PC-9 (cell line): ENCODE measurements around the gene SPRED3. TPM values are rescaled to one million over a fixed set of nuclear protein-coding genes. Genes with fewer than 3 reads are reported as not detected.

ENCODE experiments used
- BruUV-seq: library from RNA; stranded (reverse); fragments of 400-500 nt; replicated peaks from 2 replicates; lab custom pipeline; 2021; lab: Mats Ljungman, UMichigan
- CTCF ChIA-PET: fragments of 300-600 bp; sonication (Branson Sonifier 250); formaldehyde crosslinking; loops from one replicate; lab custom pipeline; 2022; ENCODE audit warnings: antibody characterized with exemption; lab: Charles Lee
- POLR2A ChIA-PET: fragments of 300-600 bp; sonication (Branson Sonifier 250); formaldehyde crosslinking; loops from one replicate; lab custom pipeline; 2022; ENCODE audit warnings: antibody characterized with exemption; ENCODE audit not compliant: unreplicated experiment; lab: Charles Lee
- DNase-seq, 2 experiments: peaks; one replicate each; pipeline versions ENCODE4 v3.0.0 to v3.0.0-alpha.2; 2015 to 2022; ENCODE audit warnings: mixed read lengths in 1 of 2
- H2AFZ ChIP-seq: fragments of 200-600 bp; sonication (generic); 2 replicates; pipeline ENCODE4 v1.8.1; 2017; ENCODE audit warnings: antibody characterized with exemption
- H3F3A ChIP-seq: fragments of 200-600 bp; sonication (generic); 2 replicates; pipeline ENCODE4 v1.8.1; 2017; ENCODE audit warnings: antibody characterized with exemption, mild to moderate bottlenecking, low read depth; ENCODE audit not compliant: insufficient read depth
- H3K27ac ChIP-seq: fragments of 200-600 bp; sonication (generic); 2 replicates; pipeline ENCODE4 v1.6.1; 2016; ENCODE audit warnings: mixed run types
- H3K27me3 ChIP-seq: fragments of 200-600 bp; sonication (generic); 2 replicates; pipeline ENCODE4 v1.6.1; 2016; ENCODE audit warnings: low read depth, mixed run types; ENCODE audit not compliant: insufficient read depth
- H3K36me3 ChIP-seq: fragments of 200-600 bp; sonication (generic); 2 replicates; pipeline ENCODE4 v1.6.1; 2016; ENCODE audit warnings: low read depth, mixed run types
- H3K4me1 ChIP-seq: fragments of 200-600 bp; sonication (generic); replicated peaks from 2 replicates; pipeline ENCODE4 v1.6.1; 2016; ENCODE audit warnings: mixed run types; ENCODE audit not compliant: insufficient read depth
- H3K4me2 ChIP-seq: fragments of 200-600 bp; sonication (generic); 2 replicates; pipeline ENCODE4 v1.6.1; 2017; ENCODE audit warnings: mixed run types
- H3K4me3 ChIP-seq: fragments of 200-600 bp; sonication (generic); 2 replicates; pipeline ENCODE4 v1.6.1; 2016; ENCODE audit warnings: mixed run types
- H3K79me2 ChIP-seq: fragments of 200-600 bp; sonication (generic); 2 replicates; pipeline ENCODE4 v1.6.1; 2017; ENCODE audit warnings: low read depth, mixed run types
- H3K9me2 ChIP-seq: fragments of 200-600 bp; sonication (generic); 2 replicates; pipeline ENCODE4 v1.8.1; 2017; ENCODE audit warnings: mild to moderate bottlenecking; ENCODE audit not compliant: insufficient read depth
- H3K9me3 ChIP-seq: fragments of 200-600 bp; sonication (generic); 2 replicates; pipeline ENCODE4 v1.8.1; 2016; ENCODE audit warnings: low read depth; ENCODE audit not compliant: insufficient read depth
- H4K20me1 ChIP-seq: fragments of 200-600 bp; sonication (generic); 2 replicates; pipeline ENCODE4 v1.8.1; 2017; ENCODE audit not compliant: insufficient read depth
- EZH2 ChIP-seq: fragments of 200-600 bp; sonication (generic); IDR thresholded peaks from 2 replicates; pipeline ENCODE4 v1.8.0; 2017; ENCODE audit warnings: antibody characterized with exemption, low read depth
- intact Hi-C: fragments of 100-400 bp; cut with micrococcal nuclease; formaldehyde crosslinking; loops from one replicate; pipeline ENCODE4 v1.10.0; 2022; ENCODE audit not compliant: unreplicated experiment
- total RNA-seq: library from RNA; stranded (reverse); gene quantifications from 2 replicates; pipeline ENCODE4 v1.2.3, GENCODE V29; 2021
- TF ChIP-seq, protein P1 (sequence below): fragments of 200-600 bp; sonication (generic); conservative IDR thresholded peaks from 2 replicates; pipeline ENCODE4 v1.6.1; 2017; ENCODE audit warnings: mixed run types, antibody characterized with exemption, mild to moderate bottlenecking, moderate library complexity

Gene SPRED3
- total RNA-seq, 1 experiment from 2014 or later, result 5.4 TPM

DNA sequence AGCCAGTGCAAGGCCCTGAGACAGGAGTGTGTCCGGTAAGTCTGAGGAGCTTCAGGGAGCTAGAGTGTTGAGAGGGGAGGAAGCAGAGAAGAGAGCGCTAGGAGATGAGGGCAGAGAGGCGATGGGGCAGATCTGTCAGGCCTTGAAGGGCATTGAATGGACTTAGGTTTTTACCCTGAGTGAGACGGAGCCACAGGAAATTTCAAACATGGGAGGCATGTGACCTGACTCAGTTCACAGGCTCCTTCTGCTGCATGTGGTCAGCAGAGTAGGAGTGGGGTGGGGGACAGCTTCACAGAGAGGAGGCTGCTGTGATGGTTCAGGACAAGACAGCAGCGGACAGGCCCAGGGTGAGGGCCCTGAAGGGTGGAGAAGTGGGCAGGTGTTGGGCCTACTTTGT is 11.9 kb downstream of the SPRED3 start:
- Histone ChIP-seq H4K20me1 (no peaks in the 10 kb centered on the region), H3F3A (no peaks in the 10 kb centered on the region), H3K36me3 (no peaks in the 10 kb centered on the region), H3K27me3 (no peaks in the 10 kb centered on the region), H3K9me3 (no peaks in the 10 kb centered on the region), H3K4me3 (no peak overlapping the region), H3K9me2 (no peaks in the 10 kb centered on the region), H2AFZ (no peak overlapping the region), H3K27ac (no peak overlapping the region), H3K4me2 (no peak overlapping the region), H3K79me2 (0 out of 2 replicates have a peak, but pooled peaks cover 4% of the 10 kb centered on the region), H3K4me1 (peaks cover 8% of the 10 kb centered on the region; the same call in 1 of the 2 replicates)
- BruUV-seq, result no TSS peak
- DNase-seq, result no peak
- TF ChIP-seq, protein P1, sequence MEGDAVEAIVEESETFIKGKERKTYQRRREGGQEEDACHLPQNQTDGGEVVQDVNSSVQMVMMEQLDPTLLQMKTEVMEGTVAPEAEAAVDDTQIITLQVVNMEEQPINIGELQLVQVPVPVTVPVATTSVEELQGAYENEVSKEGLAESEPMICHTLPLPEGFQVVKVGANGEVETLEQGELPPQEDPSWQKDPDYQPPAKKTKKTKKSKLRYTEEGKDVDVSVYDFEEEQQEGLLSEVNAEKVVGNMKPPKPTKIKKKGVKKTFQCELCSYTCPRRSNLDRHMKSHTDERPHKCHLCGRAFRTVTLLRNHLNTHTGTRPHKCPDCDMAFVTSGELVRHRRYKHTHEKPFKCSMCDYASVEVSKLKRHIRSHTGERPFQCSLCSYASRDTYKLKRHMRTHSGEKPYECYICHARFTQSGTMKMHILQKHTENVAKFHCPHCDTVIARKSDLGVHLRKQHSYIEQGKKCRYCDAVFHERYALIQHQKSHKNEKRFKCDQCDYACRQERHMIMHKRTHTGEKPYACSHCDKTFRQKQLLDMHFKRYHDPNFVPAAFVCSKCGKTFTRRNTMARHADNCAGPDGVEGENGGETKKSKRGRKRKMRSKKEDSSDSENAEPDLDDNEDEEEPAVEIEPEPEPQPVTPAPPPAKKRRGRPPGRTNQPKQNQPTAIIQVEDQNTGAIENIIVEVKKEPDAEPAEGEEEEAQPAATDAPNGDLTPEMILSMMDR, result no peak
- no peak for TF ChIP-seq EZH2
- ChIA-PET POLR2A (no interaction called here), CTCF (no interaction called here)
- intact Hi-C loops, result loop anchor here (5.0 to 10.0 kb wide), 2 partner anchors 168 to 434 kb away; partner anchors contain the start of gene ECH1

DNA sequence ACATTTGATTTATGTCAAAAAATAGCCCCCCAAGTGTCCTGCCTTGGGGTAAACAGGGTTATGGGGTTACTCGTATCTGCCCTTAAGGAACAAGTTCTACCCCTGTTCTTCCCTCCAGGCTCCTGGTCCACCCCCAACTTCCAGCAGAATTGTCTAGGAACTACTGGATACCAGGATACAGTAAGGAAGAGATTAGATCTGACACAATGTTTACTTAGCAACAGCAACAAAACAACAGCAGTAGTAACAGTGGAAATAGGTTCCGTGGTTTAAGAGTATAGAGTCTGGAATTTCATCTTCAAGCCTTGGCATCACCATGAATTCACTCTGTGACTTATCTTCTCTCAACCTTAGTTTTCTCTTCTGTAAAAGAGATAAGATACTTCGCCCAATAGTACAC is 12.7 kb downstream of the SPRED3 start:
- DNase-seq, result peak in 1 of 2 experiments; percentile 65
- H3K36me3 ChIP-seq, result no peaks in the 10 kb centered on the region
- no peaks in the 10 kb centered on the region for H4K20me1 ChIP-seq
- no peaks in the 10 kb centered on the region for H3K27me3 ChIP-seq
- 0 out of 2 replicates have a peak, but pooled peaks cover 4% of the 10 kb centered on the region for H3K79me2 ChIP-seq
- ChIA-PET POLR2A (no interaction called here), CTCF (no interaction called here)
- H3K9me2 ChIP-seq, result no peaks in the 10 kb centered on the region
- H3K9me3 ChIP-seq, result no peaks in the 10 kb centered on the region
- H3K4me1 ChIP-seq, result peaks cover 8% of the 10 kb centered on the region; the same call in 1 of the 2 replicates
- no peak overlapping the region for H3K27ac ChIP-seq
- H3K4me2 ChIP-seq, result no peak overlapping the region
- H3F3A ChIP-seq, result no peaks in the 10 kb centered on the region
- BruUV-seq, result no TSS peak
- intact Hi-C loops, result loop anchor here (5.0 to 10.0 kb wide), 2 partner anchors 169 to 434 kb away; partner anchors contain the start of gene ECH1
- TF ChIP-seq, protein P1, result no peak
- no peak for TF ChIP-seq EZH2
- no peak overlapping the region for H2AFZ ChIP-seq
- H3K4me3 ChIP-seq, result no peak overlapping the region

DNA sequence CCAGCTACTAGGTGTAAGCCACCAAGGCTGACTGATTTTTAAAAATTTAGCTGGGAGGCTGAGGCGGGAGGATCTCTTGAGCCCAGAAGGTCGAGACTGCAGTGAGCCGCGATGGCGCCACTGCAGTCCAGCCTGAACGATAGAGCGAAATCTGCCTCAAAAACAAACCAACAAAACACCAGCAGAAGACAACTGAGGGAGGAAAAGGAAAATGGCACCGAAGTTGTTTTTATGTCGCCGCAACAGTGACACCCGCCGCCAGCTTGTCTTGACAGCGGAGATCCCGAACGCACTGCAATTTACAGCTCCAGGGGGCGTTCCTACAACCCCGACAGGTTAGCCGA is 14.1 kb downstream of the SPRED3 start:
- intact Hi-C loops, result loop anchor here (5.0 to 10.0 kb wide), 2 partner anchors 170 to 432 kb away; partner anchors contain the start of gene ECH1
- Histone ChIP-seq H4K20me1 (no peaks in the 10 kb centered on the region), H3K79me2 (0 out of 2 replicates have a peak, but pooled peaks cover 4% of the 10 kb centered on the region), H3K9me3 (no peaks in the 10 kb centered on the region), H3K4me2 (peak overlapping the region; percentile 77), H3K27ac (no peak overlapping the region), H3K27me3 (no peaks in the 10 kb centered on the region), H2AFZ (peak overlapping the region; percentile 83), H3F3A (no peaks in the 10 kb centered on the region), H3K9me2 (no peaks in the 10 kb centered on the region), H3K4me3 (peak overlapping the region; percentile 46; the same call in 1 of the 2 replicates), H3K4me1 (peaks cover 8% of the 10 kb centered on the region; the same call in 1 of the 2 replicates), H3K36me3 (no peaks in the 10 kb centered on the region)
- ChIA-PET POLR2A (interaction anchor here (0.6 to 1.2 kb wide), 11 partner anchors 9 to 1033 kb away, joined by 3 to 11 read pairs (median 6); partner anchors contain the start of genes GGN, MED29, PSMD8 and RPS16), CTCF (interaction anchor here (0.6 to 2.5 kb wide), 21 partner anchors 14 to 987 kb away, joined by 3 to 29 read pairs (median 5); partner anchors contain the start of genes GGN, MRPS12, SARS2 and SPRED3)
- DNase-seq, result no peak
- no TSS peak for BruUV-seq
- TF ChIP-seq, protein P1, result no peak
- no peak for TF ChIP-seq EZH2
